Left lung (tissue), 10 donors: ENCODE results near the gene SMIM13. TPM values are rescaled to one million over a fixed set of nuclear protein-coding genes. Genes with fewer than 3 reads are reported as not detected.

ENCODE experiments used
- ATAC-seq: fragments of 200-7000 bp; cut with Tn5 transposase; one replicate; pipeline ENCODE4 v1.9.1; 2020; ENCODE audit warnings: moderate library complexity
- DNase-seq, 4 donors: peaks; one replicate each; pipeline ENCODE4 v3.0.0-alpha.2; 2013 to 2020
- H3K27ac ChIP-seq, 2 donors: fragments of 200-600 bp; sonication (generic) in 1 of 2; one replicate each; pipeline versions ENCODE4 v1.5.0 to v1.8.0; 2020 to 2021
- H3K27me3 ChIP-seq, 2 donors: fragments of 200-600 bp; sonication (generic) in 1 of 2; one replicate each; pipeline versions ENCODE4 v1.5.0 to v1.8.0; 2020 to 2021
- H3K36me3 ChIP-seq, 2 donors: fragments of 200-600 bp; sonication (generic) in 1 of 2; one replicate each; pipeline versions ENCODE4 v1.5.0 to v1.8.0; 2020 to 2021
- H3K4me1 ChIP-seq, 2 donors: fragments of 200-600 bp; one replicate each; pipeline ENCODE4 v1.8.0; 2021
- H3K4me3 ChIP-seq, 2 donors: fragments of 200-600 bp; sonication (generic) in 1 of 2; one replicate each; pipeline versions ENCODE4 v1.5.0 to v1.8.0; 2020 to 2021; ENCODE audit warnings: mild to moderate bottlenecking in 1 of 2
- H3K9me3 ChIP-seq, 2 donors: fragments of 200-600 bp; sonication (generic) in 1 of 2; one replicate each; pipeline versions ENCODE4 v1.5.0 to v1.8.0; 2020 to 2021
- CTCF ChIP-seq, 2 donors: fragments of 200-600 bp; sonication (generic) in 1 of 2; IDR thresholded peaks; one replicate each; pipeline versions ENCODE4 v1.5.0 to v1.8.0; 2021; ENCODE audit warnings: antibody characterized with exemption in 2 of 2
- intact Hi-C, 2 donors: fragments of 100-400 bp; cut with DNase I; formaldehyde crosslinking; loops; one replicate each; pipeline versions ENCODE4 v1.11.2 to v1.14.2; 2022
- polyA plus RNA-seq, 6 donors: library from polyadenylated mRNA; unstranded; fragments of 120-200 nt; gene quantifications; one replicate each; pipeline ENCODE4 v1.2.1, GENCODE V29; 2013; ENCODE audit not compliant: insufficient read length in 6 of 6
- total RNA-seq, 2 donors: library from RNA; stranded (reverse); fragmentation: NEBNext Ultra II Directional; extraction: Animal tissue kit (Norgen Biotek cat#: 25700); gene quantifications; one replicate each; pipeline ENCODE4 v1.2.1, GENCODE V29; 2021
- donor health status: DM: no; HTN: yes; CAD: no.
- donor health status: DM: no; HTN: no; CAD: no.

The SMIM13 gene
- total and polyA plus RNA-seq, 8 donors: 9.6 to 18.1 (median 15.8) TPM

GRCh38 chr6:11058406-11058805, 35.2 kb upstream of the SMIM13 start:
- TF ChIP-seq CTCF (IDR thresholded peaks at IDR 0.05): no peak
- Histone ChIP-seq H3K27ac (no peak overlapping the region), H3K27me3 (peaks cover 0 to 6% of the 10 kb centered on the region in 2 donors), H3K9me3 (no peaks in the 10 kb centered on the region), H3K4me1 (no peaks in the 10 kb centered on the region), H3K36me3 (no peaks in the 10 kb centered on the region), H3K4me3 (no peak overlapping the region)
- ATAC-seq (no peak), DNase-seq (no peak)
- intact Hi-C loops: no loop called here

DNA sequence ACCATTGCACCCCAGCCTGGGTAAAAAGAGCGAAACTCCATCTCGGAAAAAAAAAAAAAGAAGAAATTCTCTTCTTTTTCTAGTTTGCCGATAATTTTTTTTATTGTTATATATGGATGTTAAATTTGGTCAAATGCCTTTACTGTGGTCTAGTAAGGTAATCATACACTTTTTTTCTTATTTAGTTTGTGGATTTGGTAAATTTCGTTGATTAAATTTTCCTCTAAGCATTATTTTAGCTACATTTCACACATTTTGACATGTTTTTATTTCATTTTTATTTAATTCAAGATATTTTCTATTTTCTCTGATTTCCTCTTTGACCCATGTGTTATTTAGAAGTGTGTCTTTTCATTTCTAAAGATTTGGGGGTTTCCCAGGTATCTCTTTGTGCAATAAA, 31.6 kb upstream of the SMIM13 start:
- Histone ChIP-seq H3K4me1 (no peaks in the 10 kb centered on the region), H3K27ac (no peak overlapping the region), H3K36me3 (no peaks in the 10 kb centered on the region), H3K4me3 (no peak overlapping the region), H3K27me3 (peaks cover 0 to 6% of the 10 kb centered on the region in 2 donors), H3K9me3 (no peaks in the 10 kb centered on the region)
- DNase-seq (no peak), ATAC-seq (no peak)
- TF ChIP-seq CTCF (IDR thresholded peaks at IDR 0.05): no peak
- intact Hi-C loops: no loop called here

DNA sequence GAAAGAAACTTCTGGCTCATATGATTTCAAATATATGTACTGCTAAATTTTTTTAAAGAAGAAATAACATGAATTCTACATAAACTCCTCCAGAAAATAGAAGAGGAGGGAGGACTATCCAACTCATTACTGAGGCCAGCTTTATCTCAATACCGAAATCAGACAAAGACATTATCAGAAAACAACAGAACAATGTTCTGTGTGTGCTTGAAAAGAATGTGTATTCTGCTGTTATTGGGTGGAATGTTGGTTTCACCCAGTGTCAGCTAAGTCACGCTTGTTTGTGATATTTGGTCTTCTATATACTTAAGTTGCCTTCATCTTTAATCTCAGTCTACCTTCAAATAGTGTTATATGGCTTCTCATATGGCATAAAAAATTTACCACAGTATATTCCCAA, 30.9 kb upstream of the SMIM13 start:
- Histone ChIP-seq H3K27ac (no peak overlapping the region), H3K36me3 (no peaks in the 10 kb centered on the region), H3K27me3 (peaks cover 0 to 6% of the 10 kb centered on the region in 2 donors), H3K4me3 (no peak overlapping the region), H3K4me1 (no peaks in the 10 kb centered on the region), H3K9me3 (no peaks in the 10 kb centered on the region)
- no peak for TF ChIP-seq CTCF (IDR thresholded peaks at IDR 0.05)
- no peak for ATAC-seq
- intact Hi-C loops: no loop called here
- no peak for DNase-seq

DNA sequence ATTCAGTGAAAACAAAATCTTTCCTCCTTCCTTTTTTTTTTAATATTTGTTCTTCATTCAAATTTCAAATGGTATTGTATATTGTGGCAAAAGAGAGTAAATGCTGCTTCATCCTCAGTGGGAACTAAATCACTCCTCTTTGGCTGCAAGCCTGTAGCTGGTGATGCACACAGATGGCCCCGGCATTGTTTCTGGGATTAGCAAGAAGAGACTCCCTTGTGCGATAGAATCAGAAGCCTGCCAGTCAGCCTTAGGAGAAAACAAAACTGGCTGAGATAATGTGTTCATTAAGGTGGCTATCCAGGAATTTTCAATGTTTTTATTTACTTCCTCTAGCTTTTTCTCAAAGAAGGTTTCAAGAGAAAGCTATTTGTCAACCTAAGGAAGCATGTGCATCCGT, 28.8 kb upstream of the SMIM13 start:
- intact Hi-C loops: loop anchor here in 1 of 2 donors (5.0 kb wide), 1 partner anchor 113 kb away; no protein-coding TSS in a partner anchor
- H3K27me3 ChIP-seq: peaks cover 0 to 12% of the 10 kb centered on the region in 2 donors
- H3K27ac ChIP-seq: no peak overlapping the region
- H3K4me3 ChIP-seq: no peak overlapping the region
- ATAC-seq: no peak
- DNase-seq: no peak
- no peak for TF ChIP-seq CTCF (IDR thresholded peaks at IDR 0.05)
- no peaks in the 10 kb centered on the region for H3K4me1 ChIP-seq
- H3K36me3 ChIP-seq: no peaks in the 10 kb centered on the region
- H3K9me3 ChIP-seq: no peaks in the 10 kb centered on the region

- Histone ChIP-seq H3K27ac (no peak overlapping the region), H3K4me1 (no peaks in the 10 kb centered on the region), H3K9me3 (no peaks in the 10 kb centered on the region), H3K4me3 (no peak overlapping the region), H3K36me3 (no peaks in the 10 kb centered on the region), H3K27me3 (peaks cover 0 to 12% of the 10 kb centered on the region in 2 donors)
- intact Hi-C loops: loop anchor here in 1 of 2 donors (5.0 kb wide), 1 partner anchor 113 kb away; no protein-coding TSS in a partner anchor
- no peak for TF ChIP-seq CTCF (IDR thresholded peaks at IDR 0.05)
- ATAC-seq: no peak
- no peak for DNase-seq
Measured at GRCh38 chr6:11065436-11066202, 28.0 kb upstream of the SMIM13 start.
